Measurements from ENCODE around the gene MDFIC2. TPM values are rescaled to one million over a fixed set of nuclear protein-coding genes. Genes with fewer than 3 reads are reported as not detected.
A peak's percentile ranks its signal among the peaks of the same experiment; 100 is the strongest.
"Not testable (repeated sequence)": the region's sequence is repeated elsewhere in the genome, so short reads cannot be mapped to it uniquely, and the experiment has no call there.

Gene MDFIC2
- total RNA-seq (2014; rRNA removed; shearing (Covaris generic)): not detected in 2 replicates

DNA sequence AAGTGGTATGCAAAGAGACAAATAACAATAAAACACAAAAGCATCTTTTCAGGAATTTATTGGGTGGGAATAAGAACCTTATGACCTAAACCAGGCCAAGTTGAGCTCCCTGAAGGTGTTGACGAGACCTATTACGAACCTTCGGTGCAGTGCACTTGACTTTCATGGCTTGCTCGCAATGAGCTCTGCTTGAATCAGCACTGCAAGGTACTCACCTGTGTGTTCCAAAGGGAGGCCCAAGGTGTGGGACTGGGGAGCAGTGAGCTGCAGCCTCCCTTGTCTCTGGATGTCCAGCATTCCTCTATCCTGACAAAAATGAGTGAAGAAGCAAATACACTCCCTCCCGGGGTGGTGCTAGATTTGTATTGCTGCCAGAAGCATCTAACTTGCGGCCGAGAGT is at the start of gene MDFIC2:
Gene MDFIC2 (minus strand): TSS at position 303 of the 400 bp plus-strand sequence. CDS start 665 bp downstream, outside the sequence.
- no peak for DNase-seq (ENCODE audit: low spot score)

DNA sequence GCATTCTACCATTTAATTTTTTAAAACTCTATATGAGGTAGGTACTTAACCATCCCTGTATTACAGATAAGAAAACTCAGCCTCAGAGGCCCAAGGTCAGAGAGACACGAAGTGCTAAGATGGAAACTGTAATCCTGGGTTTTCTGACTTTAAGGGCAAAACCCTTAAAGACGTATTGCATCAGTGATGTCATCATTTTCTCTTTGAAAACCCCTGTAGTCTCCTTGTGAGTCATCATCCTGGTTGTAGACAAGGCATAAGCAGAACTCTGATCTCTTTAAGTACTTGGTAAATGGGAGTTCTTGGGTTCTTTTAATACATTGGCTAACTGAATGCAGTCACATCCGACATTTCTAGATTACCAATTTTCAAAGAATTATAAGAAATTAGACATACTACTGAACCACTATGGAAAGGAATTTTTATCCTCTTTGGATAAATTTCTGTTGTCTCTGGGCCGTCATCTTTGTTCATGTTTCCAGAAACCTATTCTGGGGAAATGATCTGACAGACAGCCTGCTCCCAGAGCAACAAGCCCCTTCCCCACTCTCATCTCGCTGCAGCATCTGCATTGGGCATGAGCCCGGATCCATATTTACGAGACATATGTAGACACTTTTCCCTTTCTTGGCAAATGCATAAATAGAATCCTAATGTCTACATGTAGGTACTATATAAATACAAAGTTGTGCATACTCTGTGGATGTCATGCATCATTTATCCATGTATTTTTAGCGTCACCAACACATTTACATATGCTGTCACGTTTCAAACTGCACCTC is 48.7 kb upstream of the MDFIC2 start:
- no peak for DNase-seq (ENCODE audit: low spot score)

- no peak for DNase-seq (ENCODE audit: low spot score)
These were observed 47.3 kb upstream of the MDFIC2 start for GRCh38 chr3:70359711-70360110.

DNA sequence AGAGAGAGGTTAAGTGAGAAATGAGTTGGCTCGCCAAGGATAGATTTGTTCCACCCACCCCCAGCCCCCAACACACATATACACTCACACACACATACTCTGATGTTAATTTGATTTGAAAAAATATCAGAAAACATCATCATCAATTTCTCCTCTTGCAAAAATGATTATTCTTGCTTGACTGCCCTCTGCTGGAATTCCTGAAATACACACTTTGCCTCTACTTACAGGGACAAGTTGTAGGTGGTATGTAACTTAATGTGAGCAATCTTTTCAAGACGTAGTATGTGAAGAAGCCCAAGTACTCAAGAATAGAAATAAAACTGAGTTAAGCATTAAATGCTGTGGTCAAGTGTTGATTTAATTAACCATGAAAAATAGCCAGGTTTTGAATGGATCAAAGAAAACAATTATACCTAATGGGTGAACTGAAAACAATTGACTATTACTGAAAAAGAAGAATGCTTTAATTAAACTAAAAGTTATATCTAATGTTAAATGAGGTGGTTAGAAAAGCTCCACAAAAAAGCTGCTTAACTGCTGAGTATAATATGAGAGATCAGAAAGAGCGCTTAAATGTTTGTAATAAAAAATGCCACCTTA is 46.6 kb upstream of the MDFIC2 start:
- DNase-seq (ENCODE audit: low spot score): peak; percentile 25

- no peak for DNase-seq (ENCODE audit: low spot score)
These were observed 39.8 kb upstream of the MDFIC2 start for GRCh38 chr3:70352215-70352614.

- no peak for DNase-seq (ENCODE audit: low spot score)
These were observed 29.7 kb upstream of the MDFIC2 start for GRCh38 chr3:70342149-70342548.

DNA sequence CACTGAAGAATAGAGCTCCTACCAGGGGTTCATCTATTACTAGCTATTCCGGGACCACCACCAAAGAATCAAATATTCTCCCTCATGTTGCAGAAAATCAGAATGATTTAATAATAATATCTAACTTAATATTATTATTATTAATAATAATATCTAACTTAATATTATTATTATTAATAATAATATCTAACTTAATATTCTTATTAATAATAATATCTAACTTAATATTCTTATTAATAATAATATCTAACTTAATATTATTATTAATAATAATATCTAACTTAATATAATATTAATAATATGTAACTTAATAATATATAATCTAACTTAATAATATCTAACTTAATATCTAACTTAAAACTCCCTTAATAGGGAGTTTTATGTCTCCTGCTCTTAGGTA is 24.4 kb upstream of the MDFIC2 start:
- not testable (repeated sequence) for DNase-seq (ENCODE audit: low spot score)

- DNase-seq (ENCODE audit: low spot score): no peak
These were observed 20.6 kb upstream of the MDFIC2 start for GRCh38 chr3:70333080-70333479.

DNA sequence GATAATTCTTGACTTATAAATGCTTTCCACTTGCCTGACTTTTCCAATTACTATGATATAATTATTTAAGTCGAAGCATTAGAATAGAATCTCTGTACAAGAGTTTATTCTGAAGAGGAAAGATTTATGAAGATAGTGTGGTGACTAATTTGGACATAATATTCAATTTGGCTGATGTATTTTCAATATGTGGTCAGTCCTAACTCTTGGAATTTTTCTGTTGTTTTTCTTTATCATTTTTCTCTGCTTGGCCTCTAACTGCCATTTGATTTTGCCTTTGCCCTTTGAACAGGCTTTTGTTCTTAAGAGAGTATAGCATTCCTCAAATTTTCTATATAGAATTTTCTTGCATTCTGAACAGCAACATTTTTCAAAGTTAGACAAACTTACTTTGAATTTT is 2.6 kb upstream of the MDFIC2 start:
- DNase-seq (ENCODE audit: low spot score): no peak

DNA sequence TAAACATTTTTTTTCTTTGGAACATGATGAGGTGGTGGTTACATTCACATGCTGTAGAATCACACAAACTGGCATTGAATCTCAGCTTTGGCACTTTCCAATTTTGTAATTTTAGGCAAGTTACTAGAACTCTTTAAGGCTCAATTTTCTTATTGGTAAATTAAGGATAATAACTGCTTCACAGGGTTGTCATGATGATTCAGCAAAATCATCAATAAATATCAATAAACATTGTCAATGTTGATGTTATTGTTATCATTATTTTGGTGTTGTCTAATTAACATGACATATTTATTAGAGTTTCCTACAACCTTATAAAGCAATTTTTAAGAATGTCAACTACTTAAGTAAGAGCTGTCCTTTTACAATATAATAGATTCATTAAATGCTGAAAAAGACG is 1.6 kb downstream of the MDFIC2 start:
- DNase-seq (ENCODE audit: low spot score): no peak

- no peak for DNase-seq (ENCODE audit: low spot score)
These were observed 2.8 kb downstream of the MDFIC2 start for GRCh38 chr3:70309591-70309990.

- DNase-seq (ENCODE audit: low spot score): peak; percentile 1
These were observed 3.7 kb downstream of the MDFIC2 start for GRCh38 chr3:70308760-70309159.

GRCh38 chr3:70306736-70307135 is 5.7 kb downstream of the MDFIC2 start:
- no peak for DNase-seq (ENCODE audit: low spot score)

GRCh38 chr3:70298385-70298784 is 14.1 kb downstream of the MDFIC2 start:
- no peak for DNase-seq (ENCODE audit: low spot score)

GRCh38 chr3:70291097-70291482 is 21.3 kb downstream of the MDFIC2 start:
- no peak for DNase-seq (ENCODE audit: low spot score)

DNA sequence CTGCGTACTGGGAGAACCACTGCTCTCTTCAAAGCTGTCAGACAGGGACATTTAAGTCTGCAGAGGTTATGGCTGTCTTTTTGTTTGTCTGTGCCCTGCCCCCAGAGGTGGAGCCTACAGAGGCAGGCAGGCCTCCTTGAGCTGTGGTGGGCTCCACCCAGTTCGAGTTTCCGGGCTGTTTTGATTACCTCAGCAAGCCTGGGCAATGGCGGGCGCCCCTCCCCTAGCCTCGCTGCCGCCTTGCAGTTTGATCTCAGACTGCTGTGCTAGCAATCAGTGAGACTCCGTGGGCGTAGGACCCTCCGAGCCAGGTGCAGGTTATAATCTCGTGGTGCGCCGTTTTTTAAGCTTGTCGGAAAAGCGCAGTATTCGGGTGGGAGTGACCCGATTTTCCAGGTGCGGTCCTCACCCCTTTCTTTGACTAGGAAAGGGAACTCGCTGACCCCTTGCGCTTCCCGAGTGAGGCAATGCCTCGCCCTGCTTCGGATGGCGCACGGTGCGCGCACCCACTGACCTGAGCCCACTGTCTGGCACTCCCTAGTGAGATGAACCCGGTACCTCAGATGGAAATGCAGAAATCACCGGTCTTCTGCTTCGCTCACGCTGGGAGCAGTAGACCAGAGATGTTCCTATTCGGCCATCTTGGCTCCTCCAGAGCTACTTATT is 21.9 kb downstream of the MDFIC2 start:
- DNase-seq (ENCODE audit: low spot score): not testable (repeated sequence)

GRCh38 chr3:70281663-70282062 is 30.8 kb downstream of the MDFIC2 start:
- DNase-seq (ENCODE audit: low spot score): peak; percentile 31

GRCh38 chr3:70277304-70277703 is 35.1 kb downstream of the MDFIC2 start:
- DNase-seq (ENCODE audit: low spot score): no peak

- DNase-seq (ENCODE audit: low spot score): no peak
These were observed 35.5 kb downstream of the MDFIC2 start for GRCh38 chr3:70276901-70277300.

GRCh38 chr3:70273492-70273891 is 38.9 kb downstream of the MDFIC2 start:
- DNase-seq (ENCODE audit: low spot score): no peak

DNA sequence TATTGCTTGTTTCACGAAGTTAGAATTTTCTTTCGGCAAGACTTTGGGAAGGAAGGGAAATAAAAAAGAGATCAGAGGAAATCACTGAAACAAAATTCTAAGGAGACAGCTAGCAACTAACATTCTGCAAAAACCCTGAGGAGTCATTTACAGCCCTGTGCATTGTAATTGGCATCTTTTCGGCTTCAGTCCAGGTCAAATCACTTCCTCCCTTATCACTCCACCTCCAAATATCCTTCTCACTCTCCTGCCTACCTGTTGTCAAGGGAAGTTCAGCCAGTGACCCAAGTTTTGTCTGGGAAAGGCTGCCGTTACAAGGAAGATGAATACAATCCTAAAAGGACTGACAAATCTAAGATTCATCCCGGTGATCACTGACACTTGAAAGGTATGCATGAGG is 39.6 kb downstream of the MDFIC2 start:
- no peak for DNase-seq (ENCODE audit: low spot score)

- DNase-seq (ENCODE audit: low spot score): peak; percentile 76
These were observed 48.2 kb downstream of the MDFIC2 start for GRCh38 chr3:70264122-70264780.

Measured in HT-29 (cell line).